NCI-H128 (cell line): ENCODE data around the gene ZNF177.
A peak's percentile ranks its signal among the peaks of the same experiment; 100 is the strongest.
"Not testable (repeated sequence)": the region's sequence is repeated elsewhere in the genome, so short reads cannot be mapped to it uniquely, and the experiment has no call there.

Experiments used
- DNase-seq: peaks from one replicate; lab custom pipeline; 2025; ENCODE audit not compliant: unreplicated experiment; lab: John Stamatoyannopoulos, UW

The ZNF177 gene

GRCh38 chr19:9362905-9363304 lies at the start of gene ZNF177:
TSS of gene ZNF177 (plus strand) at chr19:9363013. CDS start at chr19:9378312, 15,299 bp downstream.
- DNase-seq, result no peak

GRCh38 chr19:9313756-9314155 lies 49.1 kb upstream of the ZNF177 start:
- no peak for DNase-seq

- DNase-seq, result no peak
Measured at GRCh38 chr19:9321338-9321737, 41.5 kb upstream of the ZNF177 start.

GRCh38 chr19:9321756-9322155 lies 41.1 kb upstream of the ZNF177 start:
- DNase-seq, result not testable (repeated sequence)

GRCh38 chr19:9322201-9322600 lies 40.6 kb upstream of the ZNF177 start:
- not testable (repeated sequence) for DNase-seq

GRCh38 chr19:9323557-9323918 lies 39.3 kb upstream of the ZNF177 start:
- peak; percentile 78 for DNase-seq

GRCh38 chr19:9323919-9324583 lies 38.8 kb upstream of the ZNF177 start, which contains the start of gene ZNF559:
TSS of gene ZNF559 (plus strand) at chr19:9324179. CDS start at chr19:9338550, 14,371 bp downstream.
- DNase-seq, result peak; percentile 92

GRCh38 chr19:9324584-9324962 lies 38.2 kb upstream of the ZNF177 start:
- DNase-seq, result no peak

- no peak for DNase-seq
Measured at GRCh38 chr19:9329999-9330398, 32.8 kb upstream of the ZNF177 start.

GRCh38 chr19:9342610-9343304 lies 20.1 kb upstream of the ZNF177 start:
- DNase-seq, result no peak

GRCh38 chr19:9345005-9345404 lies 17.8 kb upstream of the ZNF177 start:
- DNase-seq, result no peak

- no peak for DNase-seq
Measured at GRCh38 chr19:9348253-9348652, 14.6 kb upstream of the ZNF177 start.

- no peak for DNase-seq
Measured at GRCh38 chr19:9348671-9349070, 14.1 kb upstream of the ZNF177 start.

GRCh38 chr19:9352505-9352904 lies 10.3 kb upstream of the ZNF177 start:
- no peak for DNase-seq

- no peak for DNase-seq
Measured at GRCh38 chr19:9353011-9353410, 9.8 kb upstream of the ZNF177 start.

GRCh38 chr19:9354651-9355050 lies 8.2 kb upstream of the ZNF177 start:
- DNase-seq, result no peak

- DNase-seq, result no peak
Measured at GRCh38 chr19:9370738-9371619, 8.2 kb downstream of the ZNF177 start.

GRCh38 chr19:9381361-9381785 lies 18.6 kb downstream of the ZNF177 start:
- no peak for DNase-seq

GRCh38 chr19:9406798-9407352 lies 44.1 kb downstream of the ZNF177 start:
- no peak for DNase-seq

- DNase-seq, result no peak
Measured at GRCh38 chr19:9407827-9408226, 45.0 kb downstream of the ZNF177 start.

GRCh38 chr19:9413240-9413954 lies 50.6 kb downstream of the ZNF177 start:
- DNase-seq, result no peak
